Caco-2 (cell line): Measurements from ENCODE around the gene DPP10. TPM values are rescaled to one million over a fixed set of nuclear protein-coding genes. Genes with fewer than 3 reads are reported as not detected.
"Not testable (repeated sequence)": the region's sequence is repeated elsewhere in the genome, so short reads cannot be mapped to it uniquely, and the experiment has no call there.

Experiments used
- BruUV-seq: library from RNA; stranded (reverse); fragments of 400-500 nt; replicated peaks from 2 replicates; lab custom pipeline; 2021; lab: Mats Ljungman, UMichigan
- CTCF ChIA-PET: fragments of 300-600 bp; sonication (Branson Sonifier 250); formaldehyde crosslinking; loops from one replicate; lab custom pipeline; 2022; ENCODE audit warnings: antibody characterized with exemption; lab: Charles Lee
- POLR2A ChIA-PET: fragments of 300-600 bp; sonication (Branson Sonifier 250); formaldehyde crosslinking; loops from one replicate; lab custom pipeline; 2022; ENCODE audit warnings: antibody characterized with exemption; lab: Charles Lee
- DNase-seq, 2 experiments: peaks; one replicate each; pipeline versions ENCODE4 v3.0.0 to v3.0.0-alpha.2; 2020 to 2022
- H3K27me3 ChIP-seq: replicated peaks from 2 replicates; pipeline ENCODE4 v1.6.0; 2011; ENCODE audit warnings: low read length; ENCODE audit not compliant: control insufficient read depth, insufficient read depth
- H3K36me3 ChIP-seq: 2 replicates; pipeline ENCODE4 v1.5.1; 2011; ENCODE audit warnings: low read length; ENCODE audit not compliant: control insufficient read depth, insufficient read depth
- H3K4me1 ChIP-seq: fragments of 250-450 bp; sonication (Bioruptor Pico); 2 replicates; pipeline ENCODE4 v1.5.1; 2020; ENCODE audit warnings: mild to moderate bottlenecking
- H3K4me3 ChIP-seq: 2 replicates; pipeline ENCODE4 v1.5.1; 2011; ENCODE audit warnings: low read depth, mild to moderate bottlenecking, control low read depth, low read length
- H3K9me3 ChIP-seq: fragments of 250-450 bp; sonication (Bioruptor Pico); 2 replicates; pipeline ENCODE4 v1.5.1; 2020; ENCODE audit warnings: mild to moderate bottlenecking, moderate library complexity
- H3K27ac Mint-ChIP-seq: one replicate; pipeline ENCODE4 v1.8.0; 2022; ENCODE audit warnings: mixed read lengths; ENCODE audit not compliant: unreplicated experiment
- H3K27me3 Mint-ChIP-seq: one replicate; pipeline ENCODE4 v1.8.0; 2022; ENCODE audit warnings: mixed read lengths; ENCODE audit not compliant: insufficient read depth, unreplicated experiment
- H3K36me3 Mint-ChIP-seq: one replicate; pipeline ENCODE4 v1.8.0; 2022; ENCODE audit warnings: mild to moderate bottlenecking, mixed read lengths; ENCODE audit not compliant: insufficient read depth, unreplicated experiment
- H3K4me1 Mint-ChIP-seq: one replicate; pipeline ENCODE4 v1.8.0; 2022; ENCODE audit warnings: low read depth, mixed read lengths; ENCODE audit not compliant: unreplicated experiment
- H3K4me3 Mint-ChIP-seq: one replicate; pipeline ENCODE4 v1.8.0; 2022; ENCODE audit warnings: mild to moderate bottlenecking, moderate library complexity, mixed read lengths; ENCODE audit not compliant: unreplicated experiment
- H3K9me3 Mint-ChIP-seq: one replicate; pipeline ENCODE4 v1.8.0; 2022; ENCODE audit warnings: mixed read lengths; ENCODE audit not compliant: unreplicated experiment
- CTCF ChIP-seq, 2 experiments: fragments of 200-600 bp in 1 of 2; IDR thresholded peaks; 1 replicate in 1 of 2; 2 replicates in 1 of 2; pipeline versions ENCODE4 v1.5.1 to v1.8.0; 2011 to 2022; ENCODE audit warnings: antibody characterized with exemption in 1 of 2, control low read depth in 1 of 2, inconsistent platforms in 1 of 2, low read depth in 1 of 2, low read length in 1 of 2, mild to moderate bottlenecking in 1 of 2, moderate library complexity in 1 of 2; ENCODE audit not compliant: insufficient read depth in 1 of 2, severe bottlenecking in 1 of 2, unreplicated experiment in 1 of 2
- intact Hi-C: fragments of 100-400 bp; cut with micrococcal nuclease; formaldehyde crosslinking; loops from one replicate; pipeline ENCODE4 v1.10.0; 2022; ENCODE audit not compliant: unreplicated experiment
- total RNA-seq: library from RNA; stranded (reverse); gene quantifications from 2 replicates; pipeline ENCODE4 v1.2.3, GENCODE V29; 2022

Gene DPP10
- total RNA-seq, 1 experiment from 2014 or later: not detected

DNA sequence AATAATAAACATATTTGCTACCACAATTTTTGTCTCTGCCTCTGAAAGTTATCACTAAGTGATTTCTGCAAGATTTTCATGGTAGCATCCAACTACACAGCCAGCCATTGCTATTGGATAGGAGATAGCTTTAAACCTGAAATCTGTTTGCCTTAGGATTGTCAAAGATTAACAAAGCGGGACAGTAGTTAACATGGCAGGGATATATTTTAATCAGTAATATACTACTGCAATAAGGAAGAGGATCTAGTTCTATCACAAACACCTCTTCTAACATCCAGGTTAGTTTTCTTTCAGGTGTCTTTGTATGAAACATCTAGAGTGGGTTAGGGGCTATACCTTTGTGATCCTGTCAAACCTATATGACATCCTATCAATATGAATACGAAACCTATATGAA lies 641.3 kb downstream of the DPP10 start:
- ChIA-PET POLR2A (no interaction called here), CTCF (no interaction called here)
- H3K9me3 Mint-ChIP-seq: peaks cover 2% of the 10 kb centered on the region
- H3K4me1 ChIP-seq: no peaks in the 10 kb centered on the region
- no peak overlapping the region for H3K4me3 ChIP-seq
- no peaks in the 10 kb centered on the region for H3K4me1 Mint-ChIP-seq
- no peak overlapping the region for H3K27ac Mint-ChIP-seq
- no TSS peak for BruUV-seq
- H3K36me3 Mint-ChIP-seq: no peaks in the 10 kb centered on the region
- TF ChIP-seq CTCF (IDR thresholded peaks at IDR 0.05; ENCODE audit: insufficient read depth in 1 of 2, low read depth in 1 of 2, low read length in 1 of 2, severe bottlenecking in 1 of 2, unreplicated experiment in 1 of 2): no peak
- no peak for DNase-seq
- no peak overlapping the region for H3K4me3 Mint-ChIP-seq
- no peaks in the 10 kb centered on the region for H3K9me3 ChIP-seq
- intact Hi-C loops: loop anchor here (1.0 kb wide), 3 partner anchors 128 to 469 kb away; no protein-coding TSS in a partner anchor
- no peaks in the 10 kb centered on the region for H3K36me3 ChIP-seq
- no peaks in the 10 kb centered on the region for H3K27me3 ChIP-seq
- H3K27me3 Mint-ChIP-seq: no peaks in the 10 kb centered on the region

GRCh38 chr2:115084446-115084845 lies 642.0 kb downstream of the DPP10 start:
- BruUV-seq: no TSS peak
- TF ChIP-seq CTCF (IDR thresholded peaks at IDR 0.05; ENCODE audit: insufficient read depth in 1 of 2, low read depth in 1 of 2, low read length in 1 of 2, severe bottlenecking in 1 of 2, unreplicated experiment in 1 of 2): no peak
- H3K4me3 Mint-ChIP-seq: no peak overlapping the region
- no peak overlapping the region for H3K27ac Mint-ChIP-seq
- H3K4me1 ChIP-seq: no peaks in the 10 kb centered on the region
- POLR2A ChIA-PET: no interaction called here
- no peak overlapping the region for H3K4me3 ChIP-seq
- H3K4me1 Mint-ChIP-seq: no peaks in the 10 kb centered on the region
- peaks cover 1% of the 10 kb centered on the region for H3K27me3 Mint-ChIP-seq
- intact Hi-C loops: no loop called here
- no peaks in the 10 kb centered on the region for H3K27me3 ChIP-seq
- H3K36me3 Mint-ChIP-seq: no peaks in the 10 kb centered on the region
- no peak for DNase-seq
- H3K36me3 ChIP-seq: no peaks in the 10 kb centered on the region
- H3K9me3 ChIP-seq: no peaks in the 10 kb centered on the region
- CTCF ChIA-PET: interaction anchor here (0.6 kb wide), 1 partner anchor 158 kb away, joined by 3 read pairs; no protein-coding TSS in a partner anchor
- H3K9me3 Mint-ChIP-seq: peaks cover 9% of the 10 kb centered on the region

DNA sequence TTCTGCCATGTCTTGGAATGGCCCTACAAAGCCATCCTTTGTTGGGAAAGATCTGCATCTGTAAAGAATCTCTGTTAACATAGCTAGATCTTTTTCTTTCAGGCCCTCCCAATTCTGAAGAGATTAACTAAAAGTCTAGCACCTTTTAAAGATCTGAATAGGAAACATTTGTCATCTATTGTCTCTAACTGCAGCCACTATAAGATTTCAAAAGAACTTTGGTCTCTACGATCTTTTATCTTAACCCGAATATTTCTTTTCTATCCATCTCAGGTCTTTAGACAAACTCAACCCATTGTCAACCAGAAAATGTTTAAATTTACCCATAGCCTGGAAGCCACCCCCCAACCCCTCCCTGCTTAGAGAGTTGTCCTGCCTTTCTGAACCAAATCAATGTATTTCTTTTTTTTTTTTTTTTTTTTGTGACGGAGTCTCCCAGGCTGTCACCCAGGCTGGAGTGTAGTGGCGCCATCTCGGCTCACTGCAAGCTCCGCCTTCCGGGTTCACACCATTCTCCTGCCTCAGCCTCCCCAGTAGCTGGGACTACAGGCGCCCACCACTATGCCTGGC lies 643.7 kb downstream of the DPP10 start:
- H3K27me3 ChIP-seq, H3K4me1 Mint-ChIP-seq, intact Hi-C loops, H3K4me1 ChIP-seq, BruUV-seq, H3K4me3 ChIP-seq, H3K36me3 Mint-ChIP-seq, H3K27me3 Mint-ChIP-seq, H3K36me3 ChIP-seq, DNase-seq, H3K9me3 ChIP-seq, POLR2A ChIA-PET, H3K4me3 Mint-ChIP-seq, H3K27ac Mint-ChIP-seq: not testable (repeated sequence)
- CTCF ChIA-PET: interaction anchor here (0.6 kb wide), 1 partner anchor 335 kb away, joined by 3 read pairs; no protein-coding TSS in a partner anchor
- H3K9me3 Mint-ChIP-seq: peaks cover 25% of the 10 kb centered on the region
